Measurements from ENCODE around the gene PIGR.

The PIGR gene

GRCh38 chr1:206960676-206961386 is 14.6 kb upstream of the PIGR start:
- DNase-seq = no peak

GRCh38 chr1:206958144-206958543 is 11.9 kb upstream of the PIGR start:
- no peak for DNase-seq

- no peak for DNase-seq
These were observed 11.4 kb upstream of the PIGR start for GRCh38 chr1:206957639-206958038.

GRCh38 chr1:206955476-206956451 is 9.5 kb upstream of the PIGR start:
- no peak for DNase-seq

GRCh38 chr1:206954459-206955342 is 8.4 kb upstream of the PIGR start:
- DNase-seq = no peak

GRCh38 chr1:206953626-206954025 is 7.4 kb upstream of the PIGR start:
- DNase-seq = no peak

- no peak for DNase-seq
These were observed 6.9 kb upstream of the PIGR start for GRCh38 chr1:206953126-206953525.

GRCh38 chr1:206952171-206952570 is 5.9 kb upstream of the PIGR start:
- DNase-seq = no peak

- DNase-seq = no peak
These were observed 5.2 kb upstream of the PIGR start for GRCh38 chr1:206951318-206952100.

- no peak for DNase-seq
These were observed 3.4 kb upstream of the PIGR start for GRCh38 chr1:206949641-206950040.

GRCh38 chr1:206949208-206949607 is 2.9 kb upstream of the PIGR start:
- no peak for DNase-seq

- no peak for DNase-seq
These were observed 989 bp upstream of the PIGR start for GRCh38 chr1:206947255-206947654.

- no peak for DNase-seq
These were observed 487 bp downstream of the PIGR start for GRCh38 chr1:206945779-206946178.

- DNase-seq = no peak
These were observed 1.6 kb downstream of the PIGR start for GRCh38 chr1:206944703-206945102.

- no peak for DNase-seq
These were observed 4.4 kb downstream of the PIGR start for GRCh38 chr1:206941766-206942418.

GRCh38 chr1:206940588-206940936 is 5.7 kb downstream of the PIGR start:
- no peak for DNase-seq

- DNase-seq = no peak
These were observed 6.3 kb downstream of the PIGR start for GRCh38 chr1:206939841-206940587.

GRCh38 chr1:206939131-206939530 is 7.1 kb downstream of the PIGR start:
- DNase-seq = no peak

- no peak for DNase-seq
These were observed 8.8 kb downstream of the PIGR start for GRCh38 chr1:206937425-206937824.

GRCh38 chr1:206935491-206936067 is 10.7 kb downstream of the PIGR start:
- peak in 1 of 2 donors; percentile 60 for DNase-seq

Data from stimulated activated CD4-positive, alpha-beta T cell treated with anti-CD3 and anti-CD28 coated beads, Interleukin-2, amount 100 ng/mL, for 48 hours (primary cell).